KMS-11 (cell line): Measurements from ENCODE around the gene METTL23.

Experiments used
- H2AFZ ChIP-seq: fragments of 200-600 bp; sonication (generic); 2 replicates; pipeline ENCODE4 v1.6.1; 2016; ENCODE audit warnings: antibody characterized with exemption, mixed run types, low read depth
- H3K27ac ChIP-seq: fragments of 200-600 bp; sonication (generic); 2 replicates; pipeline ENCODE4 v1.6.1; 2016; ENCODE audit warnings: mild to moderate bottlenecking, mixed run types
- H3K27me3 ChIP-seq: fragments of 200-600 bp; sonication (generic); 2 replicates; pipeline ENCODE4 v1.6.1; 2017; ENCODE audit warnings: mild to moderate bottlenecking, low read depth, mixed run types, moderate library complexity; ENCODE audit not compliant: insufficient read depth
- H3K36me3 ChIP-seq: fragments of 200-600 bp; sonication (generic); 2 replicates; pipeline ENCODE4 v1.6.1; 2017; ENCODE audit warnings: mild to moderate bottlenecking, mixed run types; ENCODE audit not compliant: insufficient read depth
- H3K4me1 ChIP-seq: fragments of 200-600 bp; sonication (generic); 2 replicates; pipeline ENCODE4 v1.6.1; 2016; ENCODE audit warnings: mild to moderate bottlenecking, low read depth, mixed run types; ENCODE audit not compliant: poor library complexity, severe bottlenecking
- H3K4me2 ChIP-seq: fragments of 200-600 bp; sonication (generic); 2 replicates; pipeline ENCODE4 v1.7.0; 2016; ENCODE audit warnings: mild to moderate bottlenecking, mixed run types
- H3K4me3 ChIP-seq: fragments of 200-600 bp; sonication (generic); IDR thresholded peaks from 2 replicates; pipeline ENCODE4 v1.6.1; 2017; ENCODE audit warnings: low read depth, low read length, mixed read lengths; ENCODE audit not compliant: insufficient read depth
- H3K79me2 ChIP-seq: fragments of 200-600 bp; sonication (generic); 2 replicates; pipeline ENCODE4 v1.6.1; 2016; ENCODE audit warnings: low read depth, mixed run types; ENCODE audit not compliant: insufficient read depth
- H3K9ac ChIP-seq: fragments of 200-600 bp; sonication (generic); 2 replicates; pipeline ENCODE4 v1.6.1; 2016; ENCODE audit warnings: mild to moderate bottlenecking, mixed run types
- H4K20me1 ChIP-seq: fragments of 200-600 bp; sonication (generic); 2 replicates; pipeline ENCODE4 v1.6.1; 2016; ENCODE audit warnings: mild to moderate bottlenecking, mixed run types; ENCODE audit not compliant: insufficient read depth
- TF ChIP-seq, protein P1 (sequence below): fragments of 200-600 bp; sonication (generic); conservative IDR thresholded peaks from 2 replicates; pipeline ENCODE4 v1.6.1; 2017; ENCODE audit warnings: low read depth, mild to moderate bottlenecking, antibody characterized with exemption, low read length, moderate library complexity, mixed read lengths

The METTL23 gene

DNA sequence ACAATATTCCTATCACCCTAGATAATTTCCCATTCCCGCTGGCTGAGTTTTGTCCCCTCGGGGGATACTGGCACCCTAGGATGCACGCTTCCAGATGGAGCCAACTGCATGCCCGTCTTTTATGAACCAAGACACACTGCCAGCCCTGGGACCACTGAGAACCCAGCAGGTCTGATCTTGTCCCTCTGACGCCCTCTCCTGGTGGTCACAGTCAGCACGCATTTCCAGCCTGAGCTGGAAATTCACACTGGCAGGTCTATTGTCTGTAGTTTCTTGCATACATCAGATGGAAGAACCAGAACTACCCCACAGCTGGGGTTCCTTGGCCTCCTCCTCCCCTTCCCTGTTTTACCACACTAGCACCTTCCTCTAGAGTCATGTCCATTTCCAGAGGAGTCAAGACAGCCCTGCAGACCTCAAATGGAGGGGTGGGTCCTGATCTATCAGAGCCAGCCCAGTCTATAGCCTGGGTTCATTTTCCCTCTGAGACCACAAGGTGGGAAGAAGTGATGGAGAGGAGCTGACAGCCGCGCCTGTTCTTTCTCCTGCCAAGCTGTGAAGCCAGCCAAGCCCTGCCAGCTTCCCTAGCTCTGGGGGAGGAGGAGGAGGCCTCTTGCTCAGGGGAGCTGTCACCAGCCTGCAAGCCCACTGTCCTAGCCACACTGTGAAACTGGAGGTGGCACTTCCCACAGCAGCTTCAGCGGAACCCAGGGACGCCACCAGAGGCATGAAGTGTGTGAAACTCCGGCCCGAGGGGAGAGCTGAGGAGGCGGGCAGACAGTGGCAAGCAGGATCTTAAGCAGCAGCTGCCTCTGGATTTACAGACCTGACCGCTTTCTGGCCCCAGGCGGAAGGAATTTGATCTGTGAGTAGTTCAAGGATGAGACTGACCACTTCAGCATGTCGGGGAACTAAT lies 45.2 kb upstream of the METTL23 start:
- H3K4me1 ChIP-seq: peaks cover 32% of the 10 kb centered on the region
- H3K36me3 ChIP-seq: no peaks in the 10 kb centered on the region

DNA sequence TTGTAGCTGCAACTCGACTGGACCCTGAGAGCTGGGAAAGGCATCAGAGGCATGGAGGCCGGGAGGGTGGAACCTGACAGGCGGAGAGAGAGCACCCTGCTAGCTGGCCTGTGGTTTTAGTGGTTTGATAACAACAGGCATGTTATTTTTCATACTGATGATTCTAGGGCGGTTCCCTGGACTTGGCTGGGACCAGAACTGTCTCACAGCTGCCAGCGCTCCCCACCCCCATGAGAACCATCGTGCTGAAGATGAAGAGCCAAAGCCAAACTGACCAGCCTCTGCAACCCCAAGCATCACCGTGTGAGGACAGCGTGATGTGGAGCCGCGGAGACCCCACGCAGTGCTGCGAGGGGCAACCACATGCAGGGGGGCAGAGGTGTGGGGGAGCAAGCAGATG lies 44.3 kb upstream of the METTL23 start:
- no peaks in the 10 kb centered on the region for H3K36me3 ChIP-seq
- TF ChIP-seq, protein P1, sequence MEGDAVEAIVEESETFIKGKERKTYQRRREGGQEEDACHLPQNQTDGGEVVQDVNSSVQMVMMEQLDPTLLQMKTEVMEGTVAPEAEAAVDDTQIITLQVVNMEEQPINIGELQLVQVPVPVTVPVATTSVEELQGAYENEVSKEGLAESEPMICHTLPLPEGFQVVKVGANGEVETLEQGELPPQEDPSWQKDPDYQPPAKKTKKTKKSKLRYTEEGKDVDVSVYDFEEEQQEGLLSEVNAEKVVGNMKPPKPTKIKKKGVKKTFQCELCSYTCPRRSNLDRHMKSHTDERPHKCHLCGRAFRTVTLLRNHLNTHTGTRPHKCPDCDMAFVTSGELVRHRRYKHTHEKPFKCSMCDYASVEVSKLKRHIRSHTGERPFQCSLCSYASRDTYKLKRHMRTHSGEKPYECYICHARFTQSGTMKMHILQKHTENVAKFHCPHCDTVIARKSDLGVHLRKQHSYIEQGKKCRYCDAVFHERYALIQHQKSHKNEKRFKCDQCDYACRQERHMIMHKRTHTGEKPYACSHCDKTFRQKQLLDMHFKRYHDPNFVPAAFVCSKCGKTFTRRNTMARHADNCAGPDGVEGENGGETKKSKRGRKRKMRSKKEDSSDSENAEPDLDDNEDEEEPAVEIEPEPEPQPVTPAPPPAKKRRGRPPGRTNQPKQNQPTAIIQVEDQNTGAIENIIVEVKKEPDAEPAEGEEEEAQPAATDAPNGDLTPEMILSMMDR: no peak
- H3K9ac ChIP-seq: no peak overlapping the region
- peak overlapping the region; percentile 15; the same call in 1 of the 2 replicates for H2AFZ ChIP-seq
- H4K20me1 ChIP-seq: no peaks in the 10 kb centered on the region
- peak overlapping the region; percentile 57; the same call in 1 of the 2 replicates for H3K4me2 ChIP-seq
- no peaks in the 10 kb centered on the region; the same call in 1 of the 2 replicates for H3K27me3 ChIP-seq
- no peak overlapping the region for H3K27ac ChIP-seq
- H3K79me2 ChIP-seq: no peaks in the 10 kb centered on the region
- peaks cover 32% of the 10 kb centered on the region for H3K4me1 ChIP-seq
- no peak overlapping the region for H3K4me3 ChIP-seq

More for the DNA sequence above, 45.2 kb upstream of the METTL23 start:
- no peaks in the 10 kb centered on the region; the same call in 1 of the 2 replicates for H3K27me3 ChIP-seq
- no peaks in the 10 kb centered on the region for H4K20me1 ChIP-seq
- H3K4me3 ChIP-seq: no peak overlapping the region
- TF ChIP-seq, protein P1: peak; percentile 93
- no peak overlapping the region for H3K9ac ChIP-seq
- no peaks in the 10 kb centered on the region for H3K79me2 ChIP-seq
- peak overlapping the region; percentile 57; the same call in 1 of the 2 replicates for H3K4me2 ChIP-seq
- H2AFZ ChIP-seq: peak overlapping the region; percentile 15; the same call in 1 of the 2 replicates
- no peak overlapping the region for H3K27ac ChIP-seq

DNA sequence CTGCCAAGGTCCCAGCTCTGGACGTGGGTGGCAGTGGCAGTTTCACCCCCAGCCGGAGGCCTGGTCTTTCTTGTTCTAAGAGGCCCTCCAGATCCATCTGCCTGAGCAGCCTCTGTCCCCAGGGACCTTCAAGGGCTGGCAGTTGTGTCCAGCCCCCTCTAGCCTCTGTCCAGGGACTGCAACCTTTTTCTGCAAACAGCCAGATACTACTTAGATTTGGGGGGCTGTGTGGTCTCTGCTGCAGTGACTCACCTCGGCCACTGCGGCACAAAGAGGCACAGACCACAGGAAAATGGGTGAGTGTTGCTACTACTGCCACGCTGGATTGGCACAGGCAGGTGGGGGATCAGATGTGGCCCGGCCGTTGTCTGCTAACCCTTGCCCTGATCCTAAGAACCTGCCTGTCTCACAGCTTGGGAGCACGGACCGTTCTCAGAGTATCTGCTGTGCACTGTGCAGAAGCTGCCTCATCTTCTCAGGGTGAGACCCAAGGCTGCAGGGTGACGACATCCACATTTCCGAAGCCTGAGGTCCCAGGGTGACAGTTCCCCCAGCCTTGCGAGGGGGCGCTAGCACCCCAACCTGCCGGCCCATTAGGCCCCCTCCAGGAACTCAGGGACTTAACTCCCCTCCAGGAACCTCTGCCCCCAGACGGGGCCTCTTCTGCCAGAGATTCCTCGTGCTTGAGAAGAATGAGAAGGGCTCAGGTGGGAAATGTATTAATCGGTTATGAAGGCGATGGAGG lies 43.5 kb upstream of the METTL23 start:
- Histone ChIP-seq H3K9ac (no peak overlapping the region; the same call in 1 of the 2 replicates), H3K4me2 (peak overlapping the region; percentile 57; the same call in 1 of the 2 replicates), H3K27me3 (no peaks in the 10 kb centered on the region; the same call in 1 of the 2 replicates), H3K4me3 (no peak overlapping the region), H3K36me3 (no peaks in the 10 kb centered on the region), H3K4me1 (peaks cover 32% of the 10 kb centered on the region), H4K20me1 (no peaks in the 10 kb centered on the region), H3K27ac (no peak overlapping the region), H2AFZ (no peak overlapping the region), H3K79me2 (no peaks in the 10 kb centered on the region)
- TF ChIP-seq, protein P1: peak; percentile 43

DNA sequence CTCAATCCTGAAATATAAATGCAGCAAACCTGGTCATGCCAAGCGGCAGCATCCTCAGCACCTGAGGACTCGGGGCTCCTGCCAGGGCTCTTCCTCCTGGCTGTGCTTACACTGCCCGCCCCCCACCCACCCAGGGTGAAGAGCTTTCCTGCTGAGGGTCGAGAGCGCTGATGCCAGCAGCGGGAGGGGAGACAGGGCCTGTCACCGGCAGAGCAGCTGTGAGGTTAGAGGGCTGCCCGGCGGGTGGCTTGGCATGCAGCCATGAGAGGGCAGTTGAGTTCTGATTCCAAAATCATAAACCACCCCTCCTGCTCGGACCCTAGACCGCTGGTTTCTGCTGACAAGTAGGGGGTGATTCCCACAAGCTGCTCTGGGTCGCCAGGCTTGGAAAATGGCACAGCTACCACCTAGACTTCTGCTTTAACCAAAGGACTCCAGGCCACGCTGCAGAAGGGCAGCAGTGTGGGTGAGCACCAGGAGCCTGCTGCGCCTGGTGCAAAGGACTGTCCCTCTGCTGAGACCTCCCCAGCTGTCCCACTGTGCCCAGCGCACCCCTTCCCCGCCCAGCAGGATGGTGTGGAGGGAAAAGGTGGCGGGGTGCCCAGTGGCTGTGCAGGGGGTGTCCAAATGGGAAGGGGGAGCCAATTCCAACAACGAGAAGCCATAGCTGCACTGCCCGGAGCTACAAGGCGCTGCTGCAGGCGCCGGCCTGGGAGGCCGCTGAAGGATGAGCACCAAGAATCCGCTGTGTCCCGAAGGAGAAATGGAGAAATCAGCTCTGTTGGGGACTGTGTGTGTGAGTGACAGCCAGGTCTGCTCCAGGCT lies 42.5 kb upstream of the METTL23 start:
- Histone ChIP-seq H3K36me3 (no peaks in the 10 kb centered on the region), H3K4me2 (no peak overlapping the region), H3K9ac (no peak overlapping the region), H4K20me1 (no peaks in the 10 kb centered on the region), H3K4me3 (no peak overlapping the region), H2AFZ (no peak overlapping the region), H3K27ac (no peak overlapping the region), H3K79me2 (no peaks in the 10 kb centered on the region), H3K4me1 (peaks cover 32% of the 10 kb centered on the region), H3K27me3 (no peaks in the 10 kb centered on the region; the same call in 1 of the 2 replicates)
- TF ChIP-seq, protein P1: no peak
